Mammary epithelial cell (primary cell): ENCODE data around the gene RORB.

Source experiments
- EZH2 ChIP-seq: IDR thresholded peaks from 2 replicates; pipeline ENCODE4 v1.6.1; 2012; ENCODE audit warnings: low read length, inconsistent platforms, borderline replicate concordance
- TF ChIP-seq, protein P1 (sequence below), 2 donors: IDR thresholded peaks in 1 of 2; conservative IDR thresholded peaks in 1 of 2; 2 replicates each; pipeline ENCODE4 v1.5.1; 2011 to 2012; ENCODE audit warnings: inconsistent platforms in 2 of 2, low read length in 2 of 2, mild to moderate bottlenecking in 2 of 2, control low read depth in 1 of 2, low read depth in 1 of 2; ENCODE audit not compliant: insufficient read depth in 1 of 2; ENCODE audit errors: extremely low read depth in 1 of 2

DNA sequence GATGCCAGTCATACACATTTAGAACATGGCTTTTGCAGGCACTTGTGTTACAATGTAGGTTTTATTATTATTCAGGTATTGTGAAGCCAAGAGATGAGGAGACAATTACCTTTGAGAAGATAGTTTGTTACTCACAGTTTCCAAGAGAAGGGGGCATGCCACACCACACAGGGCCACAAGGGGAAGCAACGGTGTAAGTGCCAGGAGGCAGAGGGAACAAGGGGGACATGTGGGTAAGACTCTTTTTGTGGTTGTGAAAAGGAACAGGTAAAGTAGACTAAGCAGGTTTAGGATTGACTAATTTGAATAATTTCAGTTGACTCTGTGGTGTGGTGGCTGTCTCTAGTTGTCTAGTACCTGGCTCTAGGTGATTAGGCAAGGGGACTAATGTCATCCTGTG, 199.4 kb downstream of the RORB start:
- TF ChIP-seq, protein P1, sequence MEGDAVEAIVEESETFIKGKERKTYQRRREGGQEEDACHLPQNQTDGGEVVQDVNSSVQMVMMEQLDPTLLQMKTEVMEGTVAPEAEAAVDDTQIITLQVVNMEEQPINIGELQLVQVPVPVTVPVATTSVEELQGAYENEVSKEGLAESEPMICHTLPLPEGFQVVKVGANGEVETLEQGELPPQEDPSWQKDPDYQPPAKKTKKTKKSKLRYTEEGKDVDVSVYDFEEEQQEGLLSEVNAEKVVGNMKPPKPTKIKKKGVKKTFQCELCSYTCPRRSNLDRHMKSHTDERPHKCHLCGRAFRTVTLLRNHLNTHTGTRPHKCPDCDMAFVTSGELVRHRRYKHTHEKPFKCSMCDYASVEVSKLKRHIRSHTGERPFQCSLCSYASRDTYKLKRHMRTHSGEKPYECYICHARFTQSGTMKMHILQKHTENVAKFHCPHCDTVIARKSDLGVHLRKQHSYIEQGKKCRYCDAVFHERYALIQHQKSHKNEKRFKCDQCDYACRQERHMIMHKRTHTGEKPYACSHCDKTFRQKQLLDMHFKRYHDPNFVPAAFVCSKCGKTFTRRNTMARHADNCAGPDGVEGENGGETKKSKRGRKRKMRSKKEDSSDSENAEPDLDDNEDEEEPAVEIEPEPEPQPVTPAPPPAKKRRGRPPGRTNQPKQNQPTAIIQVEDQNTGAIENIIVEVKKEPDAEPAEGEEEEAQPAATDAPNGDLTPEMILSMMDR (conservative IDR thresholded peaks at IDR 0.05 in 1 of 2, IDR thresholded peaks at IDR 0.05 in 1 of 2; ENCODE audit: extremely low read depth in 1 of 2, insufficient read depth in 1 of 2, low read depth in 1 of 2, low read length in 2 of 2) = peak in 1 of 2 donors; percentile 25
- TF ChIP-seq EZH2 = no peak
